GM18502 (cell line): ENCODE results near the gene PRSS27.
A peak's percentile ranks its signal among the peaks of the same experiment; 100 is the strongest.
"Not testable (repeated sequence)": the region's sequence is repeated elsewhere in the genome, so short reads cannot be mapped to it uniquely, and the experiment has no call there.

Experiments
- ATAC-seq: cut with Tn5 transposase; IDR thresholded peaks from one replicate; pipeline ENCODE4 v1.9.1; 2021; ENCODE audit warnings: mild to moderate bottlenecking; ENCODE audit not compliant: unreplicated experiment, poor library complexity

PRSS27 gene

DNA sequence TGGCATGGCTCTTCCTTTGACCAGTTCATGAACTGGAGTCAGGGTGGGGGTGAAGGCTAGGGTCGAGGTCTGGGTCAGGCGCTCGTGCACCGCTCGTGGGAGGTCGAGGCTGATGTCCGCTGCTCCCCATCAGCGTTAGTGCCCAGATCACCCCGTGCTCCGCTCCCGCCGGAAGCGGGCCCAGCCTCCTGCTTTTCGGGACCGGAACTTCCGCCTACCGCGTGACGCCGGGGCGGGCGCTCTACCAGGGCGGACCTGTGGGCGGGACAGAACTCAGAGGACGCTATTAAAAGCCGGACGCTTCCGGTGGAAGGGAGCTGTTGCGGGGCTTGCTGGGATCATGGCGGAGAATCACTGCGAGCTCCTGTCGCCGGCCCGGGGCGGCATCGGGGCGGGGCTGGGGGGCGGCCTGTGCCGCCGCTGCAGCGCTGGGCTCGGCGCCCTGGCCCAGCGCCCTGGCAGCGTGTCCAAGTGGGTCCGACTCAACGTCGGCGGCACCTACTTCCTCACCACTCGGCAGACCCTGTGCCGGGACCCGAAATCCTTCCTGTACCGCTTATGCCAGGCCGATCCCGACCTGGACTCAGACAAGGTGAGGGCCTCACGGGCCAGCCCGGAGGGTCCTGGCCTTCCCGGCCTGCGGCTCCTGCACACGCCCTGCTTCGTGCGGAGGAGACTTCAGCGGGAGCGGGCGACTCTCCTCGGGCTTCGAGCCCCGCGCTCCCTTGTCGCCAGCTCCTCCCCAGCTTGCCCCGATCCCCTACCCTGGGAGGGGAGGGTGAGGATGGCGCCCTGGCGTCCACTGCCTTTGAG is 37.6 kb downstream of the PRSS27 start, which contains the start of gene KCTD5:
Gene KCTD5, plus strand, starts transcription at position 315 of the 813 bp plus-strand sequence. Its CDS starts 26 bp downstream, at position 341.
- ATAC-seq = peak; percentile 71

DNA sequence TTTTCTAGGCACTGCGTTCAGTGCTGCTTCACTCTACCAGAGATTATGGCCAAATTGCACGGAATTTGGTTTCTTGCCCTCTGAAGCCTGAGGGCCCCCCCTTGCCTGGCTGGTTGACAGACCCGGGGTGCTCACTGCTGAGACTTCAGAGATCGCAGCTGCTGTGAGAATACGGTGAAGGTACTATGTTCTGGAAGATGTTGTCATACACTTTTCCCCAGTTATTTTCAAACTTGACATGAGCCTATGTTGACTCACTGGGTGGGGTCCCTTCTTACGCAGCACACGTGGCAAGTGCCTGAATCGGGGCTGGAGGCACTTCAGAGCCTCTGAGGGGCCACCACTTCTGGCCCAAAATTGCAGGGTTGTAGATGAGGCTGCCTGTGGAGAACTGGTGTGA is 39.7 kb downstream of the PRSS27 start:
- ATAC-seq = not testable (repeated sequence)

DNA sequence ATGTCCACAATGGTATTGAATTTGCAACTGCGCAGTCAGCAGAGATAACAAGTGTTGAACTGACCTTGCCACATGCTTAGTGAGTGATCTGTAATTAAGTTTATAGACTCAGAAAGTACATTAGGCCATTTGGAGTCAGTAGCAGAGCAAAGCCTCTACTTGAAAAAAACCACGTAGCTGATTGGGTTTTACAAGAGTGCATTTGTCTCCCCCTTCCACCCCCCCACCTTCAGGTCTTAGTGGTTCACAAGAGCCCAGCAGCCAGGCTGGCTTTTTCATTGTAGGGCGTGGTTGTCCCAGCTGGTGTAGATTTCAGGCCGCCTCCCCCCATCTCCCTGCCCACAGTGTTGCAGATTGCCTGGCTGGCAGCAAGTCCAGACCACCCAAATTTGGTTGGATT is 40.1 kb downstream of the PRSS27 start:
- not testable (repeated sequence) for ATAC-seq

DNA sequence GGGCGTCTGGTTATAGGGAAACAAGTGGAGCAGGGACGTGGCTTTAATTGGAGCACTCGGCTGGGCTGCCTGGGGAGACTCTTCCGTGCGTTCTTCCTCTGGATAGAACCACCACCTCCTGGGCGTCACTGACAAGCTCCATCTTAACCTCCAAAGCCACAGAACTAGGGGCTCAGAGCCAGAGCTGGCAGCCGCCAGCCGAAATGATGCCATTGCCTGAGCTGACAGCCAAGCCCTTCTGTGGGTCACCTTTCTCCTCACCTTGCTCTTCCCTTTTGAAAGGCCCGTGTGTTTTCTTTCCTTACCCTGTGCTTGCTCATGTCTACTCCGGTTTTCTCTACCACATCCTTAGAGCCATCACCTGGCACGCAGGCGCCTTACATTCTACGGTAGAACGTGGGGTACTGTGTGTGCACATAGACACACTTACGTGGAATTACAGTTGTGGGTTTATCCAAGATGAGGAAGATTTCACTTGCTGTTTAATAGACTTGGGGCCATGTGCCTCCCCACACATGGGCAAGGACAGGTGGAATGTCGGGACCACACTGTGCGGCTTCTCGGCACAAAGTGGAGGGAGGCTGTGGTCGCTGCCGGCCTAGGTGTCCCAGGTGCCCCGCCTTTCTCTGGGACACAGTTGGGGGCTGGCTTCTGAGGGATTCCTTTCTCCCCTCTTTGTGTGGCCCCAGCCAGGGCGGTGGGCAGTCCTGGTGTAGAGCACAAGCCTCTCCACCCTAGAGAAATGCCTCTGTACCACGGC is 41.6 kb downstream of the PRSS27 start:
- not testable (repeated sequence) for ATAC-seq

DNA sequence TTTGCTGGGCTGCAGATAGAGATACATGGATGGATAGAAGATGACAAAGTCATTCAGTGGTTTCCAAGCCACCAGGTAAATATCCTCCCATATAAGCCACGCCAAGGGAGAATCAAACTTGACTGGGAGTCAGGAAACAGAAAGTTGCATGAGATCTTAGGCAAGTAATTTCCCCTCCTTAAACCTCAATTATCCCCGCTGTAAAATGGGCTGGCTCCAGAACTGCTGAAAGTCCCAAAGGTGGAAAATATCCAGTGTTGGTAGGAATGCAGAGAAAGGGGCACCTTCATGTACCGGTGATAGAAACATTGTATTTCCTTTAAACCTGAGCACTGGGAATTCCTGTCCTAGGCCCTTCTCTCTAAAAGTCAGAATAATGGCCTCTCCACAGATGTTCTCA is 43.1 kb downstream of the PRSS27 start:
- ATAC-seq = not testable (repeated sequence)

DNA sequence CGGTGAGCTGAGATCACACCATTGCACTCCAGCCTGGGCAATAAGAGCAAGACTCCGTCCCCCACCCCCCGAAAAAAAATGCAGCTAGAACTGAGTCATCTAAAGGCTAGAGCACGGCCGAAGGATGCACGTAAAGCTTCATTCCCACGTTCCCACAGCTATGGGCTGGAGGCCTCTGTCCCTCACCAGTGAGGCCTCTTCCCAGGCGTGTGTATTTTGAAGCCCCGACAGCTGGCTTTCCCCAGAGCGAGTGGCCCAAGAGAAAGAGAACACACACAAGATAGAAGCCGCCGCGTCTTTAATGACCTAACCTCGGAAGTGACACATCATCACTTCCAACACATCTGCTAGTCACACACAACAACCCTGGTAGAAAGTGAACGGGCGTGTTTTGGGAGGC is 44.3 kb downstream of the PRSS27 start:
- ATAC-seq = no peak

DNA sequence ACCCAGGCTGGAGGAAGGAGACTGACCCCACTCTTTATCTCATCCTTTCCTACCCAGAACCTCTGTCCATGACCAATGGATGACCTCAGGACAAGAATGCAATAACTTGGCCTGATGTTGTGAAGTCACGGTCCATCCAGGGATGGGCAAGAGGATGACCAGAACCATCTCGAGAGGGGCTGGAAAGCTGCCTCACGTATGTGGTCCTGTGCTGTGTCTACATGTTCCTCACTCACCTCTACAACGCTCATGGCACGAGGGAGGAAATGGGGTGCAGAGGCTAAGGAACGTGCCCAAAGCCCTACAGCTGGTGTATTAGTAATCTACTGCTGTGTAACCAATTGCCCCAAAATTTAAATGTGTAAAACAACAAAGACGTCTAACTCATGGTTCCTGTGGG is 45.0 kb downstream of the PRSS27 start:
- ATAC-seq = no peak

DNA sequence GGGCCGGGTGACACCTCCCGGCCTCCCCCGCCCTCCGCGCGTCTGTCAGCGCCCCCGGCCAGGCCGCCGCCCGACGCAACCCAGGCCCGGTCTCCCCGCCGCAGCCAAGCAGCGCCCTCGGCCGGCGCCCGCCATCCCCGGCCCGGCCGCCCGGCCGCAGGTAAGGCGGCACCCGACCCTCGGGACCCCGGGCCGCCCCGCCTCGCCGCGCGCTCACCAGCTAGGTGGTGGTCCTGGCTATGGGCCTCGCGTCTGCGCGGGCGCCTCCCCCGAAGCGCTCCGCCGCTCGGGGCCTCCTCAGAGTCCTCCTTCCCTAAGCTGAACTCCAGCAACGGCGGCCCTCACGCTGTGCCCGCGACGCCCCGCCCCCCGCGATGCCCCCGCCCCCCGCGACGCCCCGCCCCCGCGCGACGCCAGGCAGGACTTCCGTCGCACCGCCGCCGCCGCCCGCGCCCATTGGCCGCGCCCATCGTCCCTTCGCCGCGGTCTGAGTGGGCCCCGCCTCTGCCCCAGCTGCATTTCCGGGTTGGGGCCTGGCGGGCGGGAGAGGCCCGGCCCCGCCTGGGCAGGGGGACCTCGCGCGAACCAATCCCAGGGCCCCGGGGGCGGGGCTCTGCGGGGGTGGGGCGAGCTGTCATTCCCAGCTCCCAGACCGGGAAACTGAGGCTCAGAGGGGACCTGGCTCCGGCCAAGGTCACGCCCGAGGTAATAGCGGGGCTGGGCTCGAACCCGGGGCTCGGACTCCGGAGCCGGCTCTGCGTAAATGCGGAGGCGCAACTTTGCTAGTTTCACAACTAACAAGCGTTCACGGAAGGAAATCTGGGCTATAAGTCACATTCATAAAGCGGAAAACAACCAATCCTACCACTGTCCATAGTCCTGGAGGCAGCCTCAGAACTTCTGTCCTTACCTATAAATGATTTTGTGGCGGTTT is 46.7 kb downstream of the PRSS27 start:
- ATAC-seq = peak; percentile 85

DNA sequence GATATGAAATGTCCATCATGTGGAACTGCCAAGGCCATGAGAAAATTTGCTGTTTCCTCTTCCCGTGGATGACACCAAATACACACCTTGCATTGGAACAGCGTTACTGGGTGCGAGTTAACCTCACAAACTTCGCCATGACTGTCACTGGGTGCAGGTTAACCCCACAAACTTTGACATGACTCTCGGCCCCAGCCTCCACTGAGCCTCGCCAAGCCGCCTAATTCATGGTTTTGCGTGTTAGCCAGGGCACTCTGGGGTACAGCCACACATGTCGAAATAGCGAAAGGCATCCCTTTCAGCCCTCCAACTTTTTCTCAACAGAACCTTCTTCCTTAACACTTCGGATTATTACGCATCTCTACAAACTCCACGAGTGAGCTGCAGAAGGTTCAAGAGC is 48.3 kb downstream of the PRSS27 start:
- ATAC-seq = no peak

DNA sequence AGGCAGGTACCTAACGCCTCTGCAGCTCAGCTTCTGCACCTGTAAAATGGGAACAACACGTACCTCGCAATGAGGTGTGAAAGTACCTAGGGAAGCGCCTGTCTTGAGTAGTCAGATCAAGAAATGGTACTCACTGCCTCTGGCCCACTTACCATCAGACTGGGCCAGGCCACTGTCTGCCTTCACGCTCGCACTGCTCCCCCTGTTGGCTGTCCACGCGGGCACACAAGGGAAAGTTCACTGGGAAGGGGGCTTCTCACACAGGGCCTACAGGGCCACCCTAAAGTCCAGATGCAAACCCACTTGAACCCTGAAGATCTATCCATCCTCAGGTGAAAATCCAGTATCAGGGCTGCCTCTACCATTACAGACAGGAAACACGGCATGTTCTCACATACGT is 48.8 kb downstream of the PRSS27 start:
- not testable (repeated sequence) for ATAC-seq

DNA sequence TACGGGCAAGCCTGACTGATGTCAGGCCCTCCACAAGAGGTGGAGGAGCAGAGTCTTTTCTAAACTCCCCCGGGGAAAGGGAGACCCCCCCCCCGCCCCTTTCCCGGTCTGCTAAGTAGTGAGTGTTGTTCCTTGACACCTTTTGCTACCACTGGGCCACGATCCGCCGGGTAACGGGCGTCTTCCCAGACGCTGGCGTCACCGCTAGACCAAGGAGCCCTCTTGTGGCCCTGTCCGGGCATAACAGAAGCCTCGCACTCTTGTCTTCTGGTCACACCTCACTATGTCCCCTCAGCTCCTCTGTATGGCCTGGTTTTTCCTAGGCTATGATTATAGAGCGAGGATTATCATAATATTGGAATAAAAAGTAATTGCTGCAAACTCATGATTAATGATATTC is 50.0 kb downstream of the PRSS27 start:
- ATAC-seq = not testable (repeated sequence)

DNA sequence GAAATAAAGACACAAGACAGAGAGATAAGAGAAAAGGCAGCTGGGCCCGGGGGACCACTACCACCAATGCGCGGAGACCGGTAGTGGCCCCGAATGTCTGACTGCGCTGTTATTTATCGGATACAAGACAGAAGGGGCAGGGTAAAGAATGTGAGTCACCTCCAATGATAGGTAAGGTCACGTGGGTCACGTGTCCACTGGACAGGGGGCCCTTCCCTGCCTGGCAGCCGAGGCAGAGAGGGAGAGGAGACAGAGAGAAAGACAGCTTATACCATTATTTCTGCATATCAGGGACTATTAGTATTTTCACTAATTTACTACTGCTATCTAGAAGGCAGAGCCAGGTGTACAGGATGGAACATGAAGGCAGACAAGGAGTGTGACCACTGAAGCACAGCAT is 50.4 kb downstream of the PRSS27 start:
- ATAC-seq = not testable (repeated sequence)

DNA sequence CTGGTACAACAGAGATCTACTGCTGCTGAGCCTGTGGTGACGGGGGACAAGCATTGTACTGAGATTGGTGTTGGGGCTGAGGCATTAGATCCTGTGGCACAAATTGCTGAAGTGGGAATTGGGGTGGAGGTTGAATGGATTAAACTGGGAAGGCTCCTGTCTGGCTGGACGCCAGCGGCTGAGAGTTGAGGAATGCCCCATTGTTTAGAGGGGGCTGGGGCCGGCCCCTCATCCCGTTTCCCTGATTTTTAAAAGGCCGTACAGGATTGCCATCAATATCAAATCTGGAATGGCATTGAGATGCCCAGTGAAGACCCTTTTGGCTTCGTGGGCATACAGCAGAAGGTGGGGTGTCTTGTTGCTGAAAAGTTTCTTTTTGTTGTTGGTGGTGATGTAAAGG is 53.4 kb downstream of the PRSS27 start:
- not testable (repeated sequence) for ATAC-seq

DNA sequence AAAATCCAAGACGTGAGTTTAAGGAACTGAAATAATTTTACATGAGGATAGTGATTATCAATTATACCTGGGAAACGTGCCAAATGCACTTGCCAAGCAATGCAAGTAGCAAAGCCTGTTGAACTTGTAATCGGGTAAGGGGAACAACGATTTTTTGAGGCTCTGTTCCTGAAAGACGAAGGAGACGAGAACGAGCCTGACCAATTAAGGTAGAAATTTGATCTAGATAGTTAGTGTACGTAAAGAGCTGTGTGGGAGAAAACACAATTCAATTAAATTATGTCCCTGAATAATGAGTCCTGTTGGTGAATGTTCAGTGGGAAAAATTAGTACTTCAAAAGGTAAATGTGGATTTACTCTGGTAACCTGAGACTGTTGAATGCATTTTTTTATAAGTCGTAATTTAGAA is 55.4 kb downstream of the PRSS27 start:
- ATAC-seq = no peak

DNA sequence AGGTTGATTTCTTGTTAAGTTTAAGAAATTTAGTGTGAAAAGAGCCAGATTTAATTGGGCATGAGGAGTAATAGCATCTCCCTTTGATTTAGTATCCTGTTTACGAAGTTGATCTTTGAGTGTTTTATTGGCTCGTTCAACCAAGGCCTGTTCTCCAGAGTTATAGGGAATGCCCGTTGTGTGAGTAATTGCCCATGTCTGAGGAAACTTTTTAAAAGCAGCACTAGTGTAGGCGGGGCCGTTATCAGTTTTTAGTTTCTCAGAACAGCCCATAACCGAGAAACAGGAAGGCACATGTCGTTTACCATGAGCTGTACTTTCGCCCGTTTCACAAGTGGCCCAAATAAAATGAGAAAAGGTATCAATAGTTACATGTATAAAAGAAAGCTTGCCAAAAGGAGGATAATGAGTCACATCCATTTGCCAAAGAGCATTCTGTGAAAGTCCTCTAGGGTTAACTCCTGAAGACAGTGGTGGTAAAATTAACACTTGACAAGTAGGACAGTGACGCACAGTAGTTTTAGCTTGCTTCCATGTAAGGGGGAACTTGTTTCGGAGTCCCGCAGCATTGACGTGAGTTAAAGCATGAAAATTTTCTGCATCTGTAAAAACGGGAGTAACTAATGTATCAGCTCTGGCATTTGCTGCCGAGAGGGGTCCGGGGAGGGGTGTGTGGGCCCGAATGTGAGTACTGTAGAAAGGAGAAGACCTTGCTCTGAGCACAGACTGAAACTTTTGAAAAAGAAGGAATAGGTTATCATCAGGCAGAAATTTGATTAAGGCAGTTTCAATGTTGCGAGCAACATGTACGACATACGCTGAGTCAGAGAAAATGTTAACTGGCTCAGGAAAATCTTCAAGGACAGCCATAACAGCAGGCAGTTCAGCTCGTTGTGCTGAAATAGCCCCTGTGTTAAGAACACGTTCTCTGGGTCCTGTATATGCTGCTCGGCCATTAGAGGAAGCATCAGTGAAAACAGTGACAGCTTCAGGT is 56.2 kb downstream of the PRSS27 start:
- ATAC-seq = no peak
